Hepatocyte (in vitro differentiated cells): ENCODE data around the gene RBFOX1. TPM values are rescaled to one million over a fixed set of nuclear protein-coding genes. Genes with fewer than 3 reads are reported as not detected.

Experiments used
- polyA plus RNA-seq: library from polyadenylated mRNA; unstranded; fragments of >200 nt; fragmentation: Nextera tagmentation; extraction: Ambion mirVana; gene quantifications from 2 replicates; pipeline ENCODE4 v1.2.1, GENCODE V29; 2016
- small RNA-seq: library from RNA; depleted of rRNA; stranded (forward); fragments of <200 nt; gene quantifications from one replicate; pipeline ENCODE3, GENCODE V24; 2014
- total RNA-seq: library from RNA; depleted of rRNA; stranded (reverse); fragments of >200 nt; gene quantifications from 2 replicates; pipeline ENCODE4 v1.2.3, GENCODE V29; 2014

RBFOX1 gene
- total and polyA plus RNA-seq, 2 experiments from 2014 or later = 1.00 to 1.2 TPM

Small RNA genes within 50 kb of the gene (small RNA-seq; reads per million reads assigned to genes)
- gene RF00537 (not detected), gene RF00561 (not detected)
